DMS79 (cell line): Measurements from ENCODE around the gene PALB2.

Source experiments
- DNase-seq: peaks from one replicate; lab custom pipeline; 2025; lab: John Stamatoyannopoulos, UW

PALB2 gene

GRCh38 chr16:23640931-23641765 lies at the start of gene PALB2, which contains the start of gene DCTN5:
Gene PALB2, minus strand, starts transcription at chr16:23641310. Its CDS starts 153 bp downstream, at chr16:23641157.
Gene DCTN5, plus strand, starts transcription at chr16:23641466. Its CDS starts 77 bp downstream, at chr16:23641543.
- DNase-seq, result peak; percentile 80

GRCh38 chr16:23689442-23690187 lies 48.5 kb upstream of the PALB2 start:
- DNase-seq, result no peak

GRCh38 chr16:23687034-23687808 lies 46.1 kb upstream of the PALB2 start:
- DNase-seq, result no peak

- no peak for DNase-seq
Measured at GRCh38 chr16:23683487-23683886, 42.4 kb upstream of the PALB2 start.

GRCh38 chr16:23682181-23682580 lies 41.1 kb upstream of the PALB2 start:
- no peak for DNase-seq

- no peak for DNase-seq
Measured at GRCh38 chr16:23679986-23680336, 38.9 kb upstream of the PALB2 start.

GRCh38 chr16:23679274-23679985 lies 38.3 kb upstream of the PALB2 start:
- peak; percentile 32 for DNase-seq

- peak; percentile 78 for DNase-seq
Measured at GRCh38 chr16:23678430-23679273, 37.5 kb upstream of the PALB2 start, which contains the start of gene PLK1. Gene PLK1, plus strand, starts transcription at chr16:23678889. Its CDS starts 44 bp downstream, at chr16:23678933.

- DNase-seq, result no peak
Measured at GRCh38 chr16:23676924-23677480, 35.9 kb upstream of the PALB2 start.

GRCh38 chr16:23673971-23674614 lies 33.0 kb upstream of the PALB2 start:
- DNase-seq, result no peak

GRCh38 chr16:23670137-23670776 lies 29.1 kb upstream of the PALB2 start:
- no peak for DNase-seq

- DNase-seq, result no peak
Measured at GRCh38 chr16:23668873-23669272, 27.8 kb upstream of the PALB2 start.

GRCh38 chr16:23668225-23668624 lies 27.1 kb upstream of the PALB2 start:
- no peak for DNase-seq

GRCh38 chr16:23667355-23667659 lies 26.2 kb upstream of the PALB2 start:
- no peak for DNase-seq

- no peak for DNase-seq
Measured at GRCh38 chr16:23666571-23667354, 25.7 kb upstream of the PALB2 start.

GRCh38 chr16:23663918-23664317 lies 22.8 kb upstream of the PALB2 start:
- no peak for DNase-seq

- no peak for DNase-seq
Measured at GRCh38 chr16:23651943-23652468, 10.9 kb upstream of the PALB2 start.

GRCh38 chr16:23650674-23651416 lies 9.7 kb upstream of the PALB2 start:
- DNase-seq, result no peak
